ENCODE results near the gene ACSF2.

ACSF2 gene

DNA sequence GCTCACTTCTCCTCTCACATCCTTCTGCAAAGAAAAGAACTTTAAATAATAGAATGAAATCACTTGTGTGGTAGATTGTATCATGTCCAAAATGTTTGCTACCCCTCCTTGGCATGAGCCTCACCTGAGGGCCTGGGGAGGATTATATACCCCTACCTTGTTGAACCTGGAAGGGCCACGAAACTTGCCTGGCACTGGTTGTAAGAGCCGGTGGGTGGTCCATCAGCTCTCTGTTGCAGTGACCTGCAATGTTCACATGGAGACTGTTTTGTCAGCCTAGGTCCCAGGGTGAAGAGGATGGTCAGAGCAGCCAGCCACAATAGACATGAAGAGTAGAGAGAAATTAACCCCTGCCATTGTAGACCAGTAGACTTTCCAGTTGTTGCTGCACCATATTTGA lies 62.9 kb downstream of the ACSF2 start:
- Histone ChIP-seq H4K20me1 (ENCODE audit: insufficient read depth, low read length) (no peaks in the 10 kb centered on the region), H3K4me3 (ENCODE audit: low read length) (no peak overlapping the region), H3K9ac (ENCODE audit: low read length) (no peak overlapping the region), H3K27ac (ENCODE audit: low read length) (no peak overlapping the region), H3K36me3 (replicated peaks; ENCODE audit: insufficient read depth, low read length) (no peaks in the 10 kb centered on the region), H3K27me3 (replicated peaks; ENCODE audit: insufficient read depth, low read length) (no peaks in the 10 kb centered on the region), H3K4me2 (ENCODE audit: low read depth, low read length) (no peak overlapping the region), H3K9me2 (replicated peaks; ENCODE audit: insufficient read depth, low read length) (no peaks in the 10 kb centered on the region), H3K9me3 (replicated peaks; ENCODE audit: insufficient read depth, low read length) (no peaks in the 10 kb centered on the region), H3K4me1 (ENCODE audit: low read length) (no peaks in the 10 kb centered on the region), H3F3A (ENCODE audit: insufficient read depth, low read length) (no peaks in the 10 kb centered on the region), H2AFZ (ENCODE audit: low read length) (no peak overlapping the region), H3K79me2 (ENCODE audit: low read length) (no peaks in the 10 kb centered on the region)
- TF ChIP-seq EZH2 (optimal IDR thresholded peaks at IDR 0.05; ENCODE audit: low read depth, low read length) (no peak), EZH2phosphoT487 (IDR thresholded peaks at IDR 0.05; ENCODE audit: low read length) (no peak)
- TF ChIP-seq, protein P1, sequence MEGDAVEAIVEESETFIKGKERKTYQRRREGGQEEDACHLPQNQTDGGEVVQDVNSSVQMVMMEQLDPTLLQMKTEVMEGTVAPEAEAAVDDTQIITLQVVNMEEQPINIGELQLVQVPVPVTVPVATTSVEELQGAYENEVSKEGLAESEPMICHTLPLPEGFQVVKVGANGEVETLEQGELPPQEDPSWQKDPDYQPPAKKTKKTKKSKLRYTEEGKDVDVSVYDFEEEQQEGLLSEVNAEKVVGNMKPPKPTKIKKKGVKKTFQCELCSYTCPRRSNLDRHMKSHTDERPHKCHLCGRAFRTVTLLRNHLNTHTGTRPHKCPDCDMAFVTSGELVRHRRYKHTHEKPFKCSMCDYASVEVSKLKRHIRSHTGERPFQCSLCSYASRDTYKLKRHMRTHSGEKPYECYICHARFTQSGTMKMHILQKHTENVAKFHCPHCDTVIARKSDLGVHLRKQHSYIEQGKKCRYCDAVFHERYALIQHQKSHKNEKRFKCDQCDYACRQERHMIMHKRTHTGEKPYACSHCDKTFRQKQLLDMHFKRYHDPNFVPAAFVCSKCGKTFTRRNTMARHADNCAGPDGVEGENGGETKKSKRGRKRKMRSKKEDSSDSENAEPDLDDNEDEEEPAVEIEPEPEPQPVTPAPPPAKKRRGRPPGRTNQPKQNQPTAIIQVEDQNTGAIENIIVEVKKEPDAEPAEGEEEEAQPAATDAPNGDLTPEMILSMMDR (IDR thresholded peaks at IDR 0.05; ENCODE audit: low read length) = no peak
- DNase-seq = no peak

DNA sequence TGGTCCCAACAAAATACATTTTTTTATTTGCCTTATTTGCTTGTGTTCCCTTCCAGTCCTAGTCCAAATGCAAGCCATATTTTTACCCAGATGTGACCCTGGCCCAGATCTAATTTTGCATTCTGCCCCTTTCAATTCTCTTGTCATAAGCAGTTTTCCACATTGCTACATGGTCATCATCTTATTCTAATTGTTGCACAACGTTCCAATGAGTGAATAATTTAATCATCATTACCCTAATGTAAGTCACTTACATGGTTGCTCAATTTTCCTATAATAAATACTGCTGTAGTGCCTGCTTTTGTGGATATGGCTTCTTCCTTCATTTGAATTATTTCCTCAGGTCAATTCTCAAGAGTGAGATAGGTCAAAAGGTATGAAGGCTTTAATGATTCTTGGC lies 65.5 kb downstream of the ACSF2 start:
- no peaks in the 10 kb centered on the region for H3K36me3 ChIP-seq (replicated peaks; ENCODE audit: insufficient read depth, low read length)
- no peaks in the 10 kb centered on the region for H3K27me3 ChIP-seq (replicated peaks; ENCODE audit: insufficient read depth, low read length)
- DNase-seq = no peak
- TF ChIP-seq, protein P1 (IDR thresholded peaks at IDR 0.05; ENCODE audit: low read length) = no peak
- TF ChIP-seq EZH2 (optimal IDR thresholded peaks at IDR 0.05; ENCODE audit: low read depth, low read length) (no peak), EZH2phosphoT487 (IDR thresholded peaks at IDR 0.05; ENCODE audit: low read length) (no peak)
- H2AFZ ChIP-seq (ENCODE audit: low read length) = no peak overlapping the region
- H3K9me2 ChIP-seq (replicated peaks; ENCODE audit: insufficient read depth, low read length) = no peaks in the 10 kb centered on the region
- H3K27ac ChIP-seq (ENCODE audit: low read length) = no peak overlapping the region
- H3K4me1 ChIP-seq (ENCODE audit: low read length) = no peaks in the 10 kb centered on the region
- no peaks in the 10 kb centered on the region for H3F3A ChIP-seq (ENCODE audit: insufficient read depth, low read length)
- H3K9ac ChIP-seq (ENCODE audit: low read length) = no peak overlapping the region
- no peak overlapping the region for H3K4me3 ChIP-seq (ENCODE audit: low read length)
- no peaks in the 10 kb centered on the region for H4K20me1 ChIP-seq (ENCODE audit: insufficient read depth, low read length)
- H3K9me3 ChIP-seq (replicated peaks; ENCODE audit: insufficient read depth, low read length) = no peaks in the 10 kb centered on the region
- no peak overlapping the region for H3K4me2 ChIP-seq (ENCODE audit: low read depth, low read length)
- no peaks in the 10 kb centered on the region for H3K79me2 ChIP-seq (ENCODE audit: low read length)

DNA sequence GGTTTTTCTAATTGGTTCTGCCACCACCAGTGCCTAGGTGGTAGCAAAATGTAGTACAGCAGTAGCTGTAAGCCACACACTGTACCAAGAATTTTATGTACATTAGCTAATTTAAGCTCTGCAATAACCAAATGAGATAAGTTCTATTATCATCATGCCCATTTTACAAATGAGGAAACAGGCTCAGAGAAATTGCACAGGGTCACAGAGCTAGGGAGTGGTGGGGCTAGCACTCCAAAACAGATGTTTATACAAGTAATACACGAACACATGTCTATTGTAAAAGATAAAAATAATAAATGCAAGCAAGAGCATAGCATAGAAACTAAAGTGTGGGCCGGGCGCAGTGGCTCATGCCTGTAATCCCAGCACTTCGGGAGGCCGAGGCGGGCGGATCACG lies 66.2 kb downstream of the ACSF2 start:
- no peaks in the 10 kb centered on the region for H3F3A ChIP-seq (ENCODE audit: insufficient read depth, low read length)
- no peaks in the 10 kb centered on the region for H3K9me2 ChIP-seq (replicated peaks; ENCODE audit: insufficient read depth, low read length)
- no peak overlapping the region for H3K27ac ChIP-seq (ENCODE audit: low read length)
- DNase-seq = no peak
- no peaks in the 10 kb centered on the region for H3K9me3 ChIP-seq (replicated peaks; ENCODE audit: insufficient read depth, low read length)
- H3K4me3 ChIP-seq (ENCODE audit: low read length) = no peak overlapping the region
- no peaks in the 10 kb centered on the region for H3K4me1 ChIP-seq (ENCODE audit: low read length)
- no peak overlapping the region for H3K4me2 ChIP-seq (ENCODE audit: low read depth, low read length)
- H4K20me1 ChIP-seq (ENCODE audit: insufficient read depth, low read length) = no peaks in the 10 kb centered on the region
- TF ChIP-seq EZH2phosphoT487 (IDR thresholded peaks at IDR 0.05; ENCODE audit: low read length) (no peak), EZH2 (optimal IDR thresholded peaks at IDR 0.05; ENCODE audit: low read depth, low read length) (no peak)
- TF ChIP-seq, protein P1 (IDR thresholded peaks at IDR 0.05; ENCODE audit: low read length) = no peak
- H2AFZ ChIP-seq (ENCODE audit: low read length) = no peak overlapping the region
- no peaks in the 10 kb centered on the region for H3K79me2 ChIP-seq (ENCODE audit: low read length)
- no peaks in the 10 kb centered on the region for H3K27me3 ChIP-seq (replicated peaks; ENCODE audit: insufficient read depth, low read length)
- no peaks in the 10 kb centered on the region for H3K36me3 ChIP-seq (replicated peaks; ENCODE audit: insufficient read depth, low read length)
- no peak overlapping the region for H3K9ac ChIP-seq (ENCODE audit: low read length)
